ENCODE measurements around the gene ACTMAP. TPM values are rescaled to one million over a fixed set of nuclear protein-coding genes. Genes with fewer than 3 reads are reported as not detected.

The ACTMAP gene
- total RNA-seq, 1 experiment from 2014 or later: 27.7 TPM

- Histone ChIP-seq H3K4me1 (ENCODE audit: insufficient read depth, low read length) (0 out of 2 replicates have a peak, but pooled peaks cover 4% of the 10 kb centered on the region), H4K20me1 (ENCODE audit: control insufficient read depth, insufficient read depth, insufficient read length) (no peaks in the 10 kb centered on the region), H4K8ac (replicated peaks; ENCODE audit: insufficient read length, low read depth, low read length) (no peak overlapping the region), H2BK5ac (ENCODE audit: insufficient read length, low read length) (no peak overlapping the region), H3K4me2 (ENCODE audit: insufficient read depth, insufficient read length, low read length) (no peak overlapping the region), H3T11ph (ENCODE audit: low read length) (no peak overlapping the region), H3K27me3 (ENCODE audit: insufficient read depth, low read length) (no peaks in the 10 kb centered on the region), H3K27ac (ENCODE audit: insufficient read length, low read depth, low read length) (no peak overlapping the region), H2BK20ac (ENCODE audit: low read depth, low read length, poor library complexity, severe bottlenecking) (no peak overlapping the region), H3K14ac (ENCODE audit: insufficient read depth, low read length) (no peak overlapping the region), H2BK120ac (ENCODE audit: low read depth, low read length, poor library complexity, severe bottlenecking) (no peak overlapping the region), H3K9me3 (ENCODE audit: control insufficient read depth, low read depth, low read length) (no peaks in the 10 kb centered on the region), H3K79me2 (ENCODE audit: insufficient read depth, low read length) (no peaks in the 10 kb centered on the region), H3K23me2 (ENCODE audit: insufficient read length, low read depth, low read length, poor library complexity, severe bottlenecking) (no peaks in the 10 kb centered on the region), H2AK5ac (ENCODE audit: insufficient read length, low read length) (no peak overlapping the region), H3K18ac (ENCODE audit: insufficient read length, low read depth, low read length) (no peak overlapping the region), H3K56ac (ENCODE audit: insufficient read length, low read depth, low read length) (no peak overlapping the region), H4K91ac (ENCODE audit: insufficient read length, low read depth, low read length) (no peak overlapping the region), H2BK12ac (ENCODE audit: insufficient read length, low read depth, low read length) (no peak overlapping the region), H3K79me1 (ENCODE audit: insufficient read depth, low read depth, low read length, poor library complexity, severe bottlenecking) (no peaks in the 10 kb centered on the region), H3K23ac (ENCODE audit: insufficient read length, low read depth, low read length) (no peak overlapping the region), H4K5ac (ENCODE audit: insufficient read length, low read depth, low read length) (no peak overlapping the region), H3K4ac (ENCODE audit: low read depth, low read length) (no peak overlapping the region), H2AFZ (ENCODE audit: low read length) (no peak overlapping the region), H2BK15ac (ENCODE audit: low read depth, low read length) (no peak overlapping the region), H3K9ac (ENCODE audit: extremely low read depth, insufficient read length, low read length) (no peak overlapping the region)
- no CpG with 5 or more reads among the region's 6 CpGs for WGBS (ENCODE audit: extremely low coverage, insufficient read length, low lambda C conversion rate)
- no peaks in the 10 kb centered on the region for H3K9me3 Mint-ChIP-seq
- no peaks in the 10 kb centered on the region for H3K27me3 Mint-ChIP-seq (ENCODE audit: low read depth)
- TF ChIP-seq, protein P1, sequence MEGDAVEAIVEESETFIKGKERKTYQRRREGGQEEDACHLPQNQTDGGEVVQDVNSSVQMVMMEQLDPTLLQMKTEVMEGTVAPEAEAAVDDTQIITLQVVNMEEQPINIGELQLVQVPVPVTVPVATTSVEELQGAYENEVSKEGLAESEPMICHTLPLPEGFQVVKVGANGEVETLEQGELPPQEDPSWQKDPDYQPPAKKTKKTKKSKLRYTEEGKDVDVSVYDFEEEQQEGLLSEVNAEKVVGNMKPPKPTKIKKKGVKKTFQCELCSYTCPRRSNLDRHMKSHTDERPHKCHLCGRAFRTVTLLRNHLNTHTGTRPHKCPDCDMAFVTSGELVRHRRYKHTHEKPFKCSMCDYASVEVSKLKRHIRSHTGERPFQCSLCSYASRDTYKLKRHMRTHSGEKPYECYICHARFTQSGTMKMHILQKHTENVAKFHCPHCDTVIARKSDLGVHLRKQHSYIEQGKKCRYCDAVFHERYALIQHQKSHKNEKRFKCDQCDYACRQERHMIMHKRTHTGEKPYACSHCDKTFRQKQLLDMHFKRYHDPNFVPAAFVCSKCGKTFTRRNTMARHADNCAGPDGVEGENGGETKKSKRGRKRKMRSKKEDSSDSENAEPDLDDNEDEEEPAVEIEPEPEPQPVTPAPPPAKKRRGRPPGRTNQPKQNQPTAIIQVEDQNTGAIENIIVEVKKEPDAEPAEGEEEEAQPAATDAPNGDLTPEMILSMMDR (conservative IDR thresholded peaks at IDR 0.05): no peak
- H3K36me3 Mint-ChIP-seq (ENCODE audit: insufficient read depth in 1 of 3, low read depth in 3 of 3): peaks cover 6 to 37% (median 30%) of the 10 kb centered on the region in 3 experiments; a peak in 6 of 7 replicates
- no peak for DNase-seq
- H3K4me3 Mint-ChIP-seq: no peak overlapping the region
- peaks cover 11 to 15% of the 10 kb centered on the region in 2 experiments for H3K4me1 Mint-ChIP-seq
- peak overlapping the region in 2 of 3 experiments; percentile 51 to 92; a peak in 4 of 7 replicates for H3K27ac Mint-ChIP-seq
Measured at GRCh38 chr19:40740747-40741146, 9.5 kb downstream of the ACTMAP start.

Measured in H9 (cell line).